GM12878 (cell line): ENCODE data around the gene ATXN1. TPM values are rescaled to one million over a fixed set of nuclear protein-coding genes. Genes with fewer than 3 reads are reported as not detected.

ENCODE experiments used
- ATAC-seq: fragments of 200-7000 bp; cut with Tn5 transposase; 3 replicates; pipeline ENCODE4 v1.9.1; 2020; ENCODE audit warnings: mild to moderate bottlenecking, moderate library complexity
- BruUV-seq: library from RNA; stranded (reverse); fragments of 400-500 nt; replicated peaks from 2 replicates; lab custom pipeline; 2021; lab: Mats Ljungman, UMichigan
- CTCF ChIA-PET: fragments of 300-600 bp; sonication (Branson Sonifier 250); formaldehyde crosslinking; extraction: SDS; loops from one replicate; lab custom pipeline; 2021; ENCODE audit warnings: inconsistent platforms; lab: Yijun Ruan, JAX
- POLR2A ChIA-PET: fragments of 350-600 bp; formaldehyde crosslinking; extraction: SDS; loops from one replicate; lab custom pipeline; 2021; ENCODE audit warnings: inconsistent platforms; lab: Charles Lee
- RAD21 ChIA-PET: fragments of 300-600 bp; sonication (Branson Sonifier 250); formaldehyde crosslinking; loops from one replicate; lab custom pipeline; 2023; ENCODE audit warnings: antibody characterized with exemption; ENCODE audit not compliant: unreplicated experiment; lab: Charles Lee
- SMC1A ChIA-PET: fragments of 300-600 bp; sonication (Branson Sonifier 250); formaldehyde crosslinking; loops from one replicate; lab custom pipeline; 2023; ENCODE audit not compliant: unreplicated experiment, uncharacterized antibody; lab: Charles Lee
- DNase-seq: peaks from one replicate; pipeline ENCODE4 v3.0.0-alpha.2; 2011; ENCODE audit warnings: low read depth, low spot score
- FAIRE-seq: peaks from 3 replicates; lab custom pipeline; 2011; peaks lifted over from hg19 to GRCh38; lab: Jason Lieb, UNC
- H2AFZ ChIP-seq: 2 replicates; pipeline ENCODE4 v1.6.0; 2011; ENCODE audit warnings: low read depth, low read length, control low read depth; ENCODE audit not compliant: control insufficient read depth
- H3K27ac ChIP-seq: 2 replicates; pipeline ENCODE4 v1.5.1; 2011; ENCODE audit warnings: control low read depth; ENCODE audit not compliant: control insufficient read depth, insufficient read depth
- H3K27me3 ChIP-seq, 2 experiments: replicated peaks in 1 of 2; 2 replicates each; pipeline versions ENCODE4 v1.6.0 to v1.6.1; 2011; ENCODE audit warnings: low read length in 1 of 2; ENCODE audit not compliant: control insufficient read depth in 2 of 2, insufficient read depth in 2 of 2
- H3K36me3 ChIP-seq, 2 experiments: 2 replicates each; pipeline ENCODE4 v1.5.1; 2011; ENCODE audit warnings: low read length in 1 of 2; ENCODE audit not compliant: control insufficient read depth in 2 of 2, insufficient read depth in 2 of 2
- H3K4me1 ChIP-seq: 2 replicates; pipeline ENCODE4 v1.6.1; 2011; ENCODE audit warnings: mild to moderate bottlenecking, low read length, moderate library complexity, mixed read lengths; ENCODE audit not compliant: control insufficient read depth, insufficient read depth
- H3K4me2 ChIP-seq: 2 replicates; pipeline ENCODE4 v1.6.0; 2011; ENCODE audit warnings: control low read depth; ENCODE audit not compliant: control insufficient read depth, insufficient read depth
- H3K4me3 ChIP-seq: fragments of 200-600 bp; sonication (generic); 2 replicates; pipeline ENCODE4 v1.5.1; 2016
- H3K79me2 ChIP-seq: 2 replicates; pipeline ENCODE4 v1.6.0; 2011; ENCODE audit warnings: low read length; ENCODE audit not compliant: control insufficient read depth, insufficient read depth
- H3K9ac ChIP-seq: 2 replicates; pipeline ENCODE4 v1.8.0; 2011; ENCODE audit warnings: low read length, control low read depth, mixed read lengths; ENCODE audit not compliant: control insufficient read depth, insufficient read depth
- H3K9me3 ChIP-seq: replicated peaks from 3 replicates; pipeline ENCODE4 v1.5.1; 2011; ENCODE audit warnings: mild to moderate bottlenecking, low read length; ENCODE audit not compliant: control insufficient read depth, insufficient read depth
- H4K20me1 ChIP-seq: 2 replicates; pipeline ENCODE4 v1.6.0; 2011; ENCODE audit not compliant: control insufficient read depth, insufficient read depth
- BCL3 ChIP-seq: IDR thresholded peaks from 2 replicates; pipeline ENCODE4 v1.6.1; 2011; ENCODE audit warnings: borderline replicate concordance, low read depth, mild to moderate bottlenecking, moderate library complexity, low read length; ENCODE audit not compliant: insufficient read depth, poor library complexity, severe bottlenecking
- BHLHE40 ChIP-seq, 2 experiments: fragments of 450-650 bp in 1 of 2; IDR thresholded peaks; 2 replicates each; pipeline ENCODE4 v1.6.1; 2011 to 2017; ENCODE audit warnings: low read depth in 2 of 2, borderline replicate concordance in 1 of 2, improper control_type of control experiment in 1 of 2, low read length in 1 of 2, mild to moderate bottlenecking in 1 of 2
- MXI1 ChIP-seq: fragments of 150-350 bp; IDR thresholded peaks from 2 replicates; pipeline ENCODE4 v1.6.1; 2011; ENCODE audit warnings: low read depth, mild to moderate bottlenecking, inconsistent platforms, low read length, improper control_type of control experiment
- PAX5 ChIP-seq: IDR thresholded peaks from 2 replicates; pipeline ENCODE4 v1.6.1; 2011; ENCODE audit warnings: low read depth, low read length, borderline replicate concordance
- POLR2AphosphoS5 ChIP-seq: IDR thresholded peaks from 2 replicates; pipeline ENCODE4 v1.6.1; 2011; ENCODE audit warnings: mild to moderate bottlenecking, low read length, inconsistent platforms
- SMARCA5 ChIP-seq: fragments of 450-650 bp; IDR thresholded peaks from 2 replicates; pipeline ENCODE4 v1.6.1; 2017; ENCODE audit warnings: mild to moderate bottlenecking
- YY1 ChIP-seq: IDR thresholded peaks from 2 replicates; pipeline ENCODE4 v1.6.1; 2011; ENCODE audit warnings: low read depth, mild to moderate bottlenecking, low read length
- WGBS: methylation state at CpG from one replicate; pipeline ENCODE4 v1.1.6; 2016; ENCODE audit warnings: low lambda C conversion rate; ENCODE audit not compliant: insufficient replicate concordance, insufficient coverage; ENCODE audit errors: missing lambda C conversion rate; 5-methylcytosine and 5-hydroxymethylcytosine counted together
- in situ Hi-C: fragments of 300-500 bp; cut with MboI; formaldehyde crosslinking; loops from 9 replicates; pipeline ENCODE4 v1.14.3; 2018; ENCODE audit warnings: mixed read lengths
- intact Hi-C: fragments of 100-400 bp; cut with micrococcal nuclease; formaldehyde crosslinking; loops from one replicate; pipeline ENCODE4 v1.14.2; 2022; ENCODE audit not compliant: unreplicated experiment
- polyA plus RNA-seq, 11 experiments: library from polyadenylated mRNA; depleted of rRNA in 4 of 11; unstranded in 6 of 11; stranded (reverse) in 5 of 11; fragments of >200 nt; fragmentation: Nextera tagmentation in 4 of 11; fragmentation: Illumina TruSeq in 1 of 11; extraction: Ambion mirVana in 4 of 11; extraction: Trizol in 1 of 11; gene quantifications; 1 replicate in 1 of 11; 2 replicates in 10 of 11; pipeline versions ENCODE4 v1.2.1 to v1.2.3, GENCODE V29; 2011 to 2016; ENCODE audit warnings: inconsistent platforms in 2 of 11, missing spikeins in 2 of 11, low read depth in 1 of 11
- total RNA-seq, 4 experiments: library from RNA; depleted of rRNA in 3 of 4; stranded (reverse); fragments of >200 nt in 3 of 4; fragmentation: Illumina TruSeq in 1 of 4; extraction: Trizol in 1 of 4; gene quantifications; 2 replicates each; pipeline versions ENCODE4 v1.2.1 to v1.2.3, GENCODE V29; 2013 to 2021
- TF ChIP-seq, protein P1 (sequence below): IDR thresholded peaks from 2 replicates; pipeline ENCODE4 v1.6.1; 2012; ENCODE audit warnings: improper control_type of control experiment, low read depth, low read length; ENCODE audit not compliant: insufficient replicate concordance
- TF ChIP-seq, protein P2 (sequence below): fragments of 450-650 bp; conservative IDR thresholded peaks from 2 replicates; pipeline ENCODE4 v1.6.1; 2017; ENCODE audit warnings: mild to moderate bottlenecking, moderate library complexity

ATXN1 gene
- total and polyA plus RNA-seq, 10 of the 15 experiments (the other 5 are each of a cell fraction or from before 2014, with no cell fraction given), result 12.2 to 51.2 (median 20.5) TPM

- intact Hi-C loops (loop anchor here (1.0 to 5.0 kb wide), 7 partner anchors 45 to 171 kb away; no protein-coding TSS in a partner anchor), in situ Hi-C loops (loop anchor here (5.0 kb wide), 1 partner anchor 119 kb away; no protein-coding TSS in a partner anchor)
- Histone ChIP-seq H4K20me1 (no peaks in the 10 kb centered on the region), H3K9me3 (no peaks in the 10 kb centered on the region; the same call in 1 of the 3 replicates), H3K27me3 (no peaks in the 10 kb centered on the region), H3K4me2 (peak overlapping the region; percentile 90), H3K27ac (peak overlapping the region; percentile 89), H3K4me3 (peak overlapping the region; percentile 43; the same call in 1 of the 2 replicates), H3K4me1 (peaks cover 31% of the 10 kb centered on the region), H3K36me3 (no peaks in the 10 kb centered on the region), H2AFZ (peak overlapping the region; percentile 48), H3K9ac (peak overlapping the region; percentile 66), H3K79me2 (no peaks in the 10 kb centered on the region)
- WGBS, result 2% methylated on average over 11 of the region's 11 CpGs
- no TSS peak for BruUV-seq
- ChIA-PET SMC1A (interaction anchor here (0.7 to 10.7 kb wide), 33 partner anchors 9 to 758 kb away, joined by 3 to 98 read pairs (median 5); no protein-coding TSS in a partner anchor), POLR2A (interaction anchor here (0.6 to 1.8 kb wide), 6 partner anchors 9 to 171 kb away, joined by 3 to 6 read pairs (median 3); no protein-coding TSS in a partner anchor), RAD21 (interaction anchor here (0.9 to 3.4 kb wide), 26 partner anchors 10 to 178 kb away, joined by 3 to 31 read pairs (median 7); partner anchors contain the start of gene ATXN1), CTCF (interaction anchor here (0.6 to 2.5 kb wide), 23 partner anchors 9 to 259 kb away, joined by 3 to 17 read pairs (median 5); no protein-coding TSS in a partner anchor)
- peak; percentile 85 for DNase-seq
- FAIRE-seq, result no peak
- ATAC-seq, result peak; percentile 90
- TF ChIP-seq YY1, result no peak
- peak; percentile 25 to 52; a peak in 2 of 4 replicates for TF ChIP-seq BHLHE40 (IDR thresholded peaks at IDR 0.05; ENCODE audit: borderline replicate concordance in 1 of 2, low read depth in 2 of 2, low read length in 1 of 2)
- peak; percentile 73 for TF ChIP-seq BCL3
- TF ChIP-seq, protein P1, sequence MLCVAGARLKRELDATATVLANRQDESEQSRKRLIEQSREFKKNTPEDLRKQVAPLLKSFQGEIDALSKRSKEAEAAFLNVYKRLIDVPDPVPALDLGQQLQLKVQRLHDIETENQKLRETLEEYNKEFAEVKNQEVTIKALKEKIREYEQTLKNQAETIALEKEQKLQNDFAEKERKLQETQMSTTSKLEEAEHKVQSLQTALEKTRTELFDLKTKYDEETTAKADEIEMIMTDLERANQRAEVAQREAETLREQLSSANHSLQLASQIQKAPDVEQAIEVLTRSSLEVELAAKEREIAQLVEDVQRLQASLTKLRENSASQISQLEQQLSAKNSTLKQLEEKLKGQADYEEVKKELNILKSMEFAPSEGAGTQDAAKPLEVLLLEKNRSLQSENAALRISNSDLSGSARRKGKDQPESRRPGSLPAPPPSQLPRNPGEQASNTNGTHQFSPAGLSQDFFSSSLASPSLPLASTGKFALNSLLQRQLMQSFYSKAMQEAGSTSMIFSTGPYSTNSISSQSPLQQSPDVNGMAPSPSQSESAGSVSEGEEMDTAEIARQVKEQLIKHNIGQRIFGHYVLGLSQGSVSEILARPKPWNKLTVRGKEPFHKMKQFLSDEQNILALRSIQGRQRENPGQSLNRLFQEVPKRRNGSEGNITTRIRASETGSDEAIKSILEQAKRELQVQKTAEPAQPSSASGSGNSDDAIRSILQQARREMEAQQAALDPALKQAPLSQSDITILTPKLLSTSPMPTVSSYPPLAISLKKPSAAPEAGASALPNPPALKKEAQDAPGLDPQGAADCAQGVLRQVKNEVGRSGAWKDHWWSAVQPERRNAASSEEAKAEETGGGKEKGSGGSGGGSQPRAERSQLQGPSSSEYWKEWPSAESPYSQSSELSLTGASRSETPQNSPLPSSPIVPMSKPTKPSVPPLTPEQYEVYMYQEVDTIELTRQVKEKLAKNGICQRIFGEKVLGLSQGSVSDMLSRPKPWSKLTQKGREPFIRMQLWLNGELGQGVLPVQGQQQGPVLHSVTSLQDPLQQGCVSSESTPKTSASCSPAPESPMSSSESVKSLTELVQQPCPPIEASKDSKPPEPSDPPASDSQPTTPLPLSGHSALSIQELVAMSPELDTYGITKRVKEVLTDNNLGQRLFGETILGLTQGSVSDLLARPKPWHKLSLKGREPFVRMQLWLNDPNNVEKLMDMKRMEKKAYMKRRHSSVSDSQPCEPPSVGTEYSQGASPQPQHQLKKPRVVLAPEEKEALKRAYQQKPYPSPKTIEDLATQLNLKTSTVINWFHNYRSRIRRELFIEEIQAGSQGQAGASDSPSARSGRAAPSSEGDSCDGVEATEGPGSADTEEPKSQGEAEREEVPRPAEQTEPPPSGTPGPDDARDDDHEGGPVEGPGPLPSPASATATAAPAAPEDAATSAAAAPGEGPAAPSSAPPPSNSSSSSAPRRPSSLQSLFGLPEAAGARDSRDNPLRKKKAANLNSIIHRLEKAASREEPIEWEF, result peak; percentile 95
- peak; percentile 47; the same call in 1 of the 2 replicates for TF ChIP-seq POLR2AphosphoS5
- no peak for TF ChIP-seq PAX5
- no peak for TF ChIP-seq MXI1
- TF ChIP-seq, protein P2, sequence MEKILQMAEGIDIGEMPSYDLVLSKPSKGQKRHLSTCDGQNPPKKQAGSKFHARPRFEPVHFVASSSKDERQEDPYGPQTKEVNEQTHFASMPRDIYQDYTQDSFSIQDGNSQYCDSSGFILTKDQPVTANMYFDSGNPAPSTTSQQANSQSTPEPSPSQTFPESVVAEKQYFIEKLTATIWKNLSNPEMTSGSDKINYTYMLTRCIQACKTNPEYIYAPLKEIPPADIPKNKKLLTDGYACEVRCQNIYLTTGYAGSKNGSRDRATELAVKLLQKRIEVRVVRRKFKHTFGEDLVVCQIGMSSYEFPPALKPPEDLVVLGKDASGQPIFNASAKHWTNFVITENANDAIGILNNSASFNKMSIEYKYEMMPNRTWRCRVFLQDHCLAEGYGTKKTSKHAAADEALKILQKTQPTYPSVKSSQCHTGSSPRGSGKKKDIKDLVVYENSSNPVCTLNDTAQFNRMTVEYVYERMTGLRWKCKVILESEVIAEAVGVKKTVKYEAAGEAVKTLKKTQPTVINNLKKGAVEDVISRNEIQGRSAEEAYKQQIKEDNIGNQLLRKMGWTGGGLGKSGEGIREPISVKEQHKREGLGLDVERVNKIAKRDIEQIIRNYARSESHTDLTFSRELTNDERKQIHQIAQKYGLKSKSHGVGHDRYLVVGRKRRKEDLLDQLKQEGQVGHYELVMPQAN, result 0 out of 2 replicates have a peak, but pooled peaks have one; percentile 13
- TF ChIP-seq SMARCA5, result peak; percentile 78
Observed at GRCh38 chr6:16591396-16592222, 169.7 kb downstream of the ATXN1 start.
